Ovary (tissue), 9 donors: ENCODE measurements around the gene APLN. TPM values are rescaled to one million over a fixed set of nuclear protein-coding genes. Genes with fewer than 3 reads are reported as not detected.

ENCODE experiments used
- DNase-seq, 5 donors: peaks; one replicate each; pipeline ENCODE4 v3.0.0-alpha.2; 2019 to 2020
- H3K27ac ChIP-seq, 2 donors: fragments of 200-600 bp; one replicate each; pipeline versions ENCODE4 v1.5.1 to v1.8.0; 2019 to 2022
- H3K27me3 ChIP-seq: fragments of 200-600 bp; one replicate; pipeline ENCODE4 v1.8.0; 2022
- H3K36me3 ChIP-seq: fragments of 200-600 bp; sonication (generic); one replicate; pipeline ENCODE4 v1.5.1; 2019
- H3K4me1 ChIP-seq: one replicate; pipeline ENCODE4 v1.8.1; 2013; ENCODE audit warnings: mild to moderate bottlenecking, moderate library complexity; ENCODE audit not compliant: insufficient read depth
- H3K4me3 ChIP-seq: fragments of 200-600 bp; sonication (generic); one replicate; pipeline ENCODE4 v1.5.1; 2017
- H3K9me3 ChIP-seq, 2 donors: fragments of 200-600 bp in 1 of 2; sonication (generic) in 1 of 2; one replicate each; pipeline versions ENCODE4 v1.5.1 to v1.8.1; 2013 to 2019; ENCODE audit warnings: mild to moderate bottlenecking in 1 of 2, moderate library complexity in 1 of 2
- EP300 ChIP-seq: sonication (generic); formaldehyde crosslinking; IDR thresholded peaks from one replicate; pipeline ENCODE4 v1.6.1; 2017; ENCODE audit warnings: antibody characterized with exemption
- POLR2A ChIP-seq: fragments of 450-650 bp; IDR thresholded peaks from one replicate; pipeline ENCODE4 v1.6.1; 2017; ENCODE audit warnings: antibody characterized with exemption, mild to moderate bottlenecking, moderate library complexity
- WGBS, 3 donors: extraction: QIAGEN DNeasy Blood & Tissue Kit in 1 of 3; methylation state at CpG; one replicate each; pipeline versions ENCODE4 v1.1.5 to v1.1.7; 2013 to 2017; 5-methylcytosine and 5-hydroxymethylcytosine counted together
- intact Hi-C, 4 donors: fragments of 100-400 bp; cut with DNase I; formaldehyde crosslinking; loops; one replicate each; pipeline versions ENCODE4 v1.11.0 to v1.15.1; 2022 to 2023
- polyA plus RNA-seq, 2 donors: library from polyadenylated mRNA; stranded (reverse); fragments of 200-250 nt in 1 of 2; fragments of 350-450 nt in 1 of 2; fragmentation: Illumina TruSeq in 1 of 2; extraction: RNeasy Lipid Tissue Mini Kit (QIAGEN cat#74804) in 1 of 2; gene quantifications; one replicate each; pipeline ENCODE4 v1.2.3, GENCODE V29; 2013 to 2014
- total RNA-seq, 7 donors: library from RNA; depleted of rRNA in 2 of 7; stranded (reverse); fragments of >200 nt in 2 of 7; fragmentation: NEBNext Ultra II Directional in 3 of 7; extraction: Animal tissue kit (Norgen Biotek cat#: 25700) in 3 of 7; gene quantifications; one replicate each; pipeline versions ENCODE4 v1.1.0 to v1.2.4, GENCODE V29; 2016 to 2023
- TF ChIP-seq, protein P1 (sequence below), 3 donors: fragments of 450-650 bp in 2 of 3; fragments of 200-600 bp in 1 of 3; IDR thresholded peaks; one replicate each; pipeline versions ENCODE4 v1.5.1 to v1.8.0; 2016 to 2022; ENCODE audit warnings: antibody characterized with exemption in 3 of 3, mild to moderate bottlenecking in 1 of 3
- donor health status: DM: no; HTN: no; CAD: no; lungs with moderate emphysema.
- donor health status: DM: no; HTN: no; CAD: no.
- donor health status: Bipolar disorder and iron deficiency.
- donor health status: DM: yes; HTN: yes; CAD: no.
- donor health status: DM: no; HTN: no; CAD: no.
- donor health status: DM: yes; HTN: yes; CAD: no.

APLN gene
- total and polyA plus RNA-seq, 9 donors = 0.72 to 14.5 (median 3.4) TPM

- 60 to 87% (median 72%) methylated on average over 1 of the region's 1 CpG for WGBS, 3 donors
- Histone ChIP-seq H3K4me3 (no peak overlapping the region), H3K27me3 (no peaks in the 10 kb centered on the region), H3K36me3 (no peaks in the 10 kb centered on the region), H3K9me3 (no peaks in the 10 kb centered on the region), H3K27ac (no peak overlapping the region), H3K4me1 (no peaks in the 10 kb centered on the region)
- intact Hi-C loops = no loop called here
- TF ChIP-seq, protein P1, sequence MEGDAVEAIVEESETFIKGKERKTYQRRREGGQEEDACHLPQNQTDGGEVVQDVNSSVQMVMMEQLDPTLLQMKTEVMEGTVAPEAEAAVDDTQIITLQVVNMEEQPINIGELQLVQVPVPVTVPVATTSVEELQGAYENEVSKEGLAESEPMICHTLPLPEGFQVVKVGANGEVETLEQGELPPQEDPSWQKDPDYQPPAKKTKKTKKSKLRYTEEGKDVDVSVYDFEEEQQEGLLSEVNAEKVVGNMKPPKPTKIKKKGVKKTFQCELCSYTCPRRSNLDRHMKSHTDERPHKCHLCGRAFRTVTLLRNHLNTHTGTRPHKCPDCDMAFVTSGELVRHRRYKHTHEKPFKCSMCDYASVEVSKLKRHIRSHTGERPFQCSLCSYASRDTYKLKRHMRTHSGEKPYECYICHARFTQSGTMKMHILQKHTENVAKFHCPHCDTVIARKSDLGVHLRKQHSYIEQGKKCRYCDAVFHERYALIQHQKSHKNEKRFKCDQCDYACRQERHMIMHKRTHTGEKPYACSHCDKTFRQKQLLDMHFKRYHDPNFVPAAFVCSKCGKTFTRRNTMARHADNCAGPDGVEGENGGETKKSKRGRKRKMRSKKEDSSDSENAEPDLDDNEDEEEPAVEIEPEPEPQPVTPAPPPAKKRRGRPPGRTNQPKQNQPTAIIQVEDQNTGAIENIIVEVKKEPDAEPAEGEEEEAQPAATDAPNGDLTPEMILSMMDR (IDR thresholded peaks at IDR 0.05) = no peak
- TF ChIP-seq EP300 (no peak), POLR2A (no peak)
- DNase-seq = no peak
These were observed 14.0 kb downstream of the APLN start for GRCh38 chrX:129640737-129641136.

DNA sequence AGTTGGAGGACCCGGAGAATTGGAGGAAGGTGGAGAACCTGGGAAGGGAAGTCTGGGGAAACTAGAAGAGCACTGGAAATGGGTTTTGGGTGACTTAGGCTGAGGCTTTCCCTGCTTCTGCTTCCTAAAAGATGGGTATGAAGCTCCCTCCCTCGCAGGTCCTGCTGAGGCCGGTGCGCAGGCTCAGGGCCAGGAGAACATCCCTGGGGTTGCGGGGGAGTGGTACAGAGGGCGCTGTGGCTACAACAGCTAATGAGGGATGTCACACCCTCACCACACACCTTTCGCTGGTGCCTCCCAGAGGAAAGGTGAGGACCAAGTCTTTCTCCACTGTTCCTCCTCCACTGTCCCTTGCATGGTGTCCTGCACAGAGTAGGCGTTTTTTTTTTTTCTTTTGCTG is 15.8 kb downstream of the APLN start:
- intact Hi-C loops = loop anchor here (5.0 to 10.0 kb wide), 2 partner anchors 86 to 88 kb away; no protein-coding TSS in a partner anchor
- DNase-seq = no peak
- TF ChIP-seq, protein P1 (IDR thresholded peaks at IDR 0.05) = no peak
- no peak for TF ChIP-seq EP300
- no peak for TF ChIP-seq POLR2A
- Histone ChIP-seq H3K27me3 (no peaks in the 10 kb centered on the region), H3K4me3 (no peak overlapping the region), H3K36me3 (no peaks in the 10 kb centered on the region), H3K4me1 (no peaks in the 10 kb centered on the region), H3K9me3 (no peaks in the 10 kb centered on the region), H3K27ac (no peak overlapping the region)
- WGBS, 3 donors = 64 to 77% (median 70%) methylated on average over 8 of the region's 8 CpGs

DNA sequence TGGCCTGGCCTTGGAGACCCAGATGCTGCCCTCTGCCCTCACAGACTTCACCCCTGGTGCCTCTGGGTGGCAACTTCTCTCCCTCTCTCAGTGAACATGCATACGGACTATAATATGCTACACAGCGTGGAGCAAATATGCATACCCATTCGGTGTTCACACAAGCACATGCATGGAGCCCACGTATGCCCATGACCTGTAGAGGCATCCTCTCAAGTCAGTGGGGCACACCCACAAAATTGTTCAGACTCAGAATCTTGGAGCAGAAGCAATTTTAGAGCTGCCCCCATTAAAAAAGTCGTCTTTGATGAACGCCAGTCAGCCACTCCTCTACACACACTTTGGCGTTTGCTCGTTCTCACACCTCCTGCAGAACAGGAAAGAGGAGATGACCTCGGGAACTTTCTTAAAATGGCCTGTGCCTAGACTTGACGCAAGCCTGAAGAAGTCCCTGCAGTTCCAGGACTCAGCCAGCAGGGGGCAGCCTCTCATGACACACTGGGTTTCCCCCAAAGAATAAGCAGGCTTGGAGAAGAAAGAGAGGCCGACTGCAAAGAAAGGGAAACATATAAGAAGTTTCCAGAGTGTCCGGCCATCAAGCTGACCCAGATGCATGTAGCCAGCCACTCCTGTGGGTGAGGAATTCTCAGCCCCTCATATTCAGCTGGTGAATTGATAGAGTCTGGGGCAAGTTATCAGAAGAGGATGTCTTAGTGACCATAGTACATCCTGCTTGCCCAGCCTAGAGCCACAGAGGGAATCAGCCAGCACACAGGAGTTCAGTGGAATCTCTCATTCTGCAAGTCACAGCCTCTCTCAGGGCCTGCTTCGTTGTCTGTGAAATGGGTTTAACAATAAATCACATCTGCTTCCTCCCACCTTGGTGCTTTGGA is 17.3 kb downstream of the APLN start:
- H3K27me3 ChIP-seq = no peaks in the 10 kb centered on the region
- H3K36me3 ChIP-seq = no peaks in the 10 kb centered on the region
- DNase-seq = peak; percentile 42 to 78 (median 75)
- H3K9me3 ChIP-seq = no peaks in the 10 kb centered on the region
- H3K4me1 ChIP-seq = no peaks in the 10 kb centered on the region
- H3K4me3 ChIP-seq = no peak overlapping the region
- intact Hi-C loops = loop anchor here (5.0 to 10.0 kb wide), 2 partner anchors 87 to 90 kb away; no protein-coding TSS in a partner anchor
- H3K27ac ChIP-seq = no peak overlapping the region
- TF ChIP-seq, protein P1 (IDR thresholded peaks at IDR 0.05) = peak; percentile 66 to 78 (median 74)
- TF ChIP-seq POLR2A = no peak
- 19 to 27% (median 22%) methylated on average over 13 of the region's 13 CpGs for WGBS, 3 donors

DNA sequence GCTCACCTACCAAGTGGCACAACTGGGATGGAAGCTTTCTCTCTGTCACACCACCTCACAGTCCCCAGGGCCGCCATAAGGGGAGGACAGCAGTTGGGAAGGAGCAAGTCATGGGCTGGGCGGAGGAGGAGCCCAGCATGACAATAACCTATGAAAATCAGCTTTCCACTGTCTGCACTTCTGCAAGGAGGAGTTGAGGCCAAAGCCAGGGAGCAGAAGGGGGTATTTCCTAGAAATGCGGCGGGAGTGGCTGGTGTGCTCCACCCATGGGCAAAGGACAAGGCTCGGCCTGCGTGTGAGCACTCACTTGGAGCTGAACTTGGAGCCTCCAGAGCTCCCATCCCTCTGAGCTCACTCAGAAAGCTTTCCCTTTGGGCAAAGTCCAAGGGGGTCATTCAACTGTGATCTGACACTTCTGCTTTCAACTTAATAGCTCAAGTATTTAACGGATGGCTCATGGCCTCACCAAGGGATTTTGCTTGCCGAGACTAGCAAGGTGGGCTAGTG is 18.5 kb downstream of the APLN start:
- H3K4me1 ChIP-seq = no peaks in the 10 kb centered on the region
- H3K9me3 ChIP-seq = no peaks in the 10 kb centered on the region
- DNase-seq = no peak
- intact Hi-C loops = loop anchor here (5.0 to 10.0 kb wide), 2 partner anchors 89 to 91 kb away; no protein-coding TSS in a partner anchor
- no peaks in the 10 kb centered on the region for H3K36me3 ChIP-seq
- H3K4me3 ChIP-seq = no peak overlapping the region
- WGBS, 3 donors = 77 to 85% (median 78%) methylated on average over 8 of the region's 8 CpGs
- no peak overlapping the region for H3K27ac ChIP-seq
- H3K27me3 ChIP-seq = no peaks in the 10 kb centered on the region
- TF ChIP-seq POLR2A (no peak), EP300 (no peak)
- TF ChIP-seq, protein P1 (IDR thresholded peaks at IDR 0.05) = no peak
